Neural cell (in vitro differentiated cells): ENCODE measurements around the gene TMEM181. TPM values are rescaled to one million over a fixed set of nuclear protein-coding genes. Genes with fewer than 3 reads are reported as not detected.

ENCODE experiments used
- H2AFZ ChIP-seq: fragments of 200-600, 300-800 bp; sonication (generic), shearing (Covaris generic); 2 replicates; pipeline ENCODE4 v1.6.0; 2014; ENCODE audit warnings: low read depth, mild to moderate bottlenecking, antibody characterized with exemption, low read length, moderate library complexity
- H3F3A ChIP-seq: fragments of 200-600 bp; shearing (Covaris generic); 2 replicates; pipeline ENCODE4 v1.6.1; 2016; ENCODE audit warnings: mild to moderate bottlenecking, moderate library complexity, mixed read lengths, antibody characterized with exemption, low read length; ENCODE audit not compliant: insufficient read depth, poor library complexity, severe bottlenecking
- H3K27ac ChIP-seq: fragments of 200-600, 300-800 bp; sonication (generic), shearing (Covaris generic); 2 replicates; pipeline ENCODE4 v1.5.1; 2014; ENCODE audit warnings: mild to moderate bottlenecking, low read length, moderate library complexity
- H3K27me3 ChIP-seq: fragments of 300-800, 200-600 bp; sonication (generic), shearing (Covaris generic); 2 replicates; pipeline ENCODE4 v1.6.0; 2014; ENCODE audit warnings: mild to moderate bottlenecking, low read depth, low read length, moderate library complexity; ENCODE audit not compliant: insufficient read depth
- H3K36me3 ChIP-seq: fragments of 300-800, 200-600 bp; sonication (generic), shearing (Covaris generic); 2 replicates; pipeline ENCODE4 v1.5.1; 2014; ENCODE audit warnings: mild to moderate bottlenecking, antibody characterized with exemption, low read length, moderate library complexity; ENCODE audit not compliant: insufficient read depth
- H3K4me2 ChIP-seq: fragments of 300-800, 200-600 bp; sonication (generic), shearing (Covaris generic); 2 replicates; pipeline ENCODE4 v1.6.0; 2014; ENCODE audit warnings: mild to moderate bottlenecking, low read length
- H3K4me3 ChIP-seq: fragments of 300-800, 200-600 bp; sonication (generic), shearing (Covaris generic); 2 replicates; pipeline ENCODE4 v1.5.1; 2014; ENCODE audit warnings: mild to moderate bottlenecking, low read length, moderate library complexity
- H3K79me2 ChIP-seq: fragments of 200-600 bp; shearing (Covaris generic); replicated peaks from 2 replicates; pipeline ENCODE4 v1.6.0; 2014; ENCODE audit warnings: mild to moderate bottlenecking, low read length, moderate library complexity; ENCODE audit not compliant: insufficient read depth
- H3K9ac ChIP-seq: fragments of 300-800, 200-600 bp; sonication (generic), shearing (Covaris generic); 2 replicates; pipeline ENCODE4 v1.6.1; 2016; ENCODE audit warnings: mild to moderate bottlenecking, low read length, mixed read lengths
- H3K9me2 ChIP-seq: fragments of 200-600 bp; shearing (Covaris generic); 2 replicates; pipeline ENCODE4 v1.6.1; 2016; ENCODE audit warnings: mild to moderate bottlenecking, low read length, mixed read lengths; ENCODE audit not compliant: insufficient read depth
- H3K9me3 ChIP-seq: fragments of 200-600, 300-800 bp; sonication (generic), shearing (Covaris generic); 2 replicates; pipeline ENCODE4 v1.6.1; 2016; ENCODE audit warnings: mild to moderate bottlenecking, mixed run types, low read length, moderate library complexity, mixed read lengths
- H4K20me1 ChIP-seq: fragments of 200-600 bp; shearing (Covaris generic); 2 replicates; pipeline ENCODE4 v1.6.1; 2016; ENCODE audit warnings: mild to moderate bottlenecking, mixed run types; ENCODE audit not compliant: insufficient read depth
- CTCF ChIP-seq: fragments of 450-650 bp; IDR thresholded peaks from 2 replicates; pipeline ENCODE4 v1.5.1; 2014; ENCODE audit warnings: antibody characterized with exemption, mild to moderate bottlenecking, moderate library complexity; ENCODE audit not compliant: poor library complexity, severe bottlenecking
- EP300 ChIP-seq: fragments of 450-650 bp; conservative IDR thresholded peaks from 2 replicates; pipeline ENCODE4 v1.6.1; 2014; ENCODE audit warnings: antibody characterized with exemption, mild to moderate bottlenecking, moderate library complexity; ENCODE audit not compliant: poor library complexity, severe bottlenecking
- EZH2 ChIP-seq: fragments of 200-600, 300-800 bp; shearing (Covaris generic), sonication (generic); IDR thresholded peaks from 2 replicates; pipeline ENCODE4 v1.6.1; 2014; ENCODE audit warnings: antibody characterized with exemption, low read length, borderline replicate concordance, mild to moderate bottlenecking; ENCODE audit not compliant: insufficient read depth, poor library complexity, severe bottlenecking
- MXI1 ChIP-seq: fragments of 450-650 bp; conservative IDR thresholded peaks from 2 replicates; pipeline ENCODE4 v1.6.1; 2014; ENCODE audit warnings: antibody characterized with exemption, mild to moderate bottlenecking; ENCODE audit not compliant: poor library complexity, severe bottlenecking
- POLR2AphosphoS5 ChIP-seq: IDR thresholded peaks from 2 replicates; pipeline ENCODE4 v1.6.1; 2012
- RAD21 ChIP-seq: fragments of 450-650 bp; conservative IDR thresholded peaks from 2 replicates; pipeline ENCODE4 v1.6.1; 2014; ENCODE audit warnings: antibody characterized with exemption, mild to moderate bottlenecking, moderate library complexity
- REST ChIP-seq: IDR thresholded peaks from 2 replicates; pipeline ENCODE4 v1.6.1; 2012; ENCODE audit warnings: borderline replicate concordance
- SMC3 ChIP-seq: fragments of 450-650 bp; conservative IDR thresholded peaks from 2 replicates; pipeline ENCODE4 v1.6.1; 2014; ENCODE audit warnings: antibody characterized with exemption, mild to moderate bottlenecking, moderate library complexity; ENCODE audit not compliant: poor library complexity
- TAF1 ChIP-seq: IDR thresholded peaks from 2 replicates; pipeline ENCODE4 v1.6.1; 2012; ENCODE audit warnings: low read depth
- polyA minus RNA-seq: library from RNA; depleted of rRNA, polyadenylated mRNA; stranded (reverse); fragments of >200 nt; gene quantifications from 2 replicates; pipeline ENCODE4 v1.2.3, GENCODE V29; 2014
- polyA plus RNA-seq: library from polyadenylated mRNA; depleted of rRNA; stranded (reverse); fragments of >200 nt; gene quantifications from 2 replicates; pipeline ENCODE4 v1.2.3, GENCODE V29; 2014

The TMEM181 gene, protein sequence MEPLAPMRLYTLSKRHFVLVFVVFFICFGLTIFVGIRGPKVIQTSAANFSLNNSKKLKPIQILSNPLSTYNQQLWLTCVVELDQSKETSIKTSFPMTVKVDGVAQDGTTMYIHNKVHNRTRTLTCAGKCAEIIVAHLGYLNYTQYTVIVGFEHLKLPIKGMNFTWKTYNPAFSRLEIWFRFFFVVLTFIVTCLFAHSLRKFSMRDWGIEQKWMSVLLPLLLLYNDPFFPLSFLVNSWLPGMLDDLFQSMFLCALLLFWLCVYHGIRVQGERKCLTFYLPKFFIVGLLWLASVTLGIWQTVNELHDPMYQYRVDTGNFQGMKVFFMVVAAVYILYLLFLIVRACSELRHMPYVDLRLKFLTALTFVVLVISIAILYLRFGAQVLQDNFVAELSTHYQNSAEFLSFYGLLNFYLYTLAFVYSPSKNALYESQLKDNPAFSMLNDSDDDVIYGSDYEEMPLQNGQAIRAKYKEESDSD
- polyA plus RNA-seq (47.6 TPM in 2 replicates), polyA minus RNA-seq (55.3 and 56.4 TPM in 2 replicates)

GRCh38 chr6:158559895-158560835 lies at the start of gene TMEM181:
TMEM181 (plus strand) TSS chr6:158560091; CDS start chr6:158560225, 134 bp downstream.
- H3K9me3 ChIP-seq: no peaks in the 10 kb centered on the region
- TF ChIP-seq EP300 (peak; percentile 51), RAD21 (peak; percentile 51), POLR2AphosphoS5 (peak; percentile 42), TAF1 (no peak), REST (no peak), EZH2 (no peak), CTCF (peak; percentile 26), SMC3 (peak; percentile 58), MXI1 (peak; percentile 97)

GRCh38 chr6:158512809-158513208 lies 47.1 kb upstream of the TMEM181 start:
- Histone ChIP-seq H3K27ac (no peak overlapping the region), H2AFZ (no peak overlapping the region), H3K27me3 (no peaks in the 10 kb centered on the region), H3F3A (no peaks in the 10 kb centered on the region), H3K36me3 (no peaks in the 10 kb centered on the region), H4K20me1 (no peaks in the 10 kb centered on the region), H3K9me2 (no peaks in the 10 kb centered on the region), H3K4me3 (no peak overlapping the region), H3K79me2 (no peaks in the 10 kb centered on the region), H3K4me2 (no peak overlapping the region), H3K9ac (no peak overlapping the region), H3K9me3 (no peaks in the 10 kb centered on the region)
- TF ChIP-seq CTCF (no peak), EZH2 (no peak), MXI1 (no peak), REST (no peak), RAD21 (no peak)

More at GRCh38 chr6:158559895-158560835, at the start of gene TMEM181:
- Histone ChIP-seq H3F3A (peaks cover 4% of the 10 kb centered on the region), H4K20me1 (peaks cover 10% of the 10 kb centered on the region), H3K4me2 (peak within 1 kb of the TSS; percentile 94), H3K36me3 (no peaks in the 10 kb centered on the region), H3K27me3 (no peaks in the 10 kb centered on the region), H3K9ac (peak within 1 kb of the TSS; percentile 67), H2AFZ (peak within 1 kb of the TSS; percentile 42), H3K9me2 (no peaks in the 10 kb centered on the region), H3K79me2 (peaks cover 34% of the 10 kb centered on the region), H3K27ac (peak within 1 kb of the TSS; percentile 56), H3K4me3 (peak within 1 kb of the TSS; percentile 85)
